Fibroblast of skin of back (primary cell): ENCODE measurements around the gene EMP1.

Source experiments
- DNase-seq: peaks from one replicate; pipeline ENCODE4 v3.0.0-alpha.2; 2013

The EMP1 gene

GRCh38 chr12:13198241-13198640 lies 1.7 kb downstream of the EMP1 start:
- DNase-seq = no peak

- DNase-seq = peak; percentile 62
These were observed 2.4 kb downstream of the EMP1 start for GRCh38 chr12:13198876-13199275.

- no peak for DNase-seq
These were observed 3.1 kb downstream of the EMP1 start for GRCh38 chr12:13199592-13199991.

GRCh38 chr12:13200841-13201240 lies 4.3 kb downstream of the EMP1 start:
- DNase-seq = no peak

- no peak for DNase-seq
These were observed 6.8 kb downstream of the EMP1 start for GRCh38 chr12:13203034-13203922.

- DNase-seq = no peak
These were observed 7.9 kb downstream of the EMP1 start for GRCh38 chr12:13204428-13204827.

- peak; percentile 100 for DNase-seq
These were observed 9.5 kb downstream of the EMP1 start for GRCh38 chr12:13205809-13206559.

GRCh38 chr12:13206560-13206897 lies 10.0 kb downstream of the EMP1 start:
- DNase-seq = no peak

GRCh38 chr12:13208533-13209435 lies 12.3 kb downstream of the EMP1 start:
- DNase-seq = peak; percentile 59

GRCh38 chr12:13209436-13210235 lies 13.1 kb downstream of the EMP1 start:
- no peak for DNase-seq

GRCh38 chr12:13210236-13211190 lies 14.0 kb downstream of the EMP1 start:
- DNase-seq = no peak

- DNase-seq = no peak
These were observed 14.8 kb downstream of the EMP1 start for GRCh38 chr12:13211191-13211858.

- peak; percentile 75 for DNase-seq
These were observed 15.5 kb downstream of the EMP1 start for GRCh38 chr12:13211859-13212664.

- no peak for DNase-seq
These were observed 18.5 kb downstream of the EMP1 start for GRCh38 chr12:13215056-13215455.

- no peak for DNase-seq
These were observed 22.1 kb downstream of the EMP1 start for GRCh38 chr12:13218641-13219040.

GRCh38 chr12:13219320-13219719 lies 22.8 kb downstream of the EMP1 start:
- no peak for DNase-seq

- DNase-seq = peak; percentile 62
These were observed 24.3 kb downstream of the EMP1 start for GRCh38 chr12:13220838-13221237.

- DNase-seq = no peak
These were observed 25.6 kb downstream of the EMP1 start for GRCh38 chr12:13222076-13222475.

GRCh38 chr12:13223179-13223804 lies 26.8 kb downstream of the EMP1 start:
- DNase-seq = peak; percentile 92
